Vagina (tissue), 2 donors: ENCODE data around the gene LUZP1.

Experiments used
- CTCF ChIP-seq, 3 experiments: fragments of 450-650 bp in 2 of 3; fragments of 200-600 bp in 1 of 3; sonication (generic) in 1 of 3; IDR thresholded peaks; one replicate each; pipeline ENCODE4 v1.5.1; 2017 to 2019; ENCODE audit warnings: antibody characterized with exemption in 3 of 3, mild to moderate bottlenecking in 2 of 3, moderate library complexity in 2 of 3
- POLR2A ChIP-seq, 2 donors: fragments of 450-650 bp; IDR thresholded peaks; one replicate each; pipeline ENCODE4 v1.6.1; 2017; ENCODE audit warnings: antibody characterized with exemption in 2 of 2, mild to moderate bottlenecking in 2 of 2, moderate library complexity in 2 of 2
- POLR2AphosphoS5 ChIP-seq, 2 donors: sonication (generic); formaldehyde crosslinking; IDR thresholded peaks; one replicate each; pipeline ENCODE4 v1.9.0; 2017; ENCODE audit warnings: antibody characterized with exemption in 2 of 2, mild to moderate bottlenecking in 2 of 2, low read depth in 1 of 2; ENCODE audit not compliant: insufficient read depth in 1 of 2

GRCh38 chr1:23169727-23170335 is 1.2 kb upstream of the LUZP1 start:
- TF ChIP-seq POLR2A (IDR thresholded peaks at IDR 0.05) (no peak), CTCF (IDR thresholded peaks at IDR 0.05) (no peak), POLR2AphosphoS5 (IDR thresholded peaks at IDR 0.05; ENCODE audit: insufficient read depth in 1 of 2, low read depth in 1 of 2) (peak; percentile 53 to 71)
